Fibroblast of pulmonary artery (primary cell): ENCODE measurements around the gene SRPX.

Experiments used
- DNase-seq: peaks from one replicate; pipeline ENCODE4 v3.0.0-alpha.2; 2010; ENCODE audit warnings: low read depth
- H3K4me3 ChIP-seq: replicated peaks from 2 replicates; pipeline ENCODE4 v1.5.1; 2011; ENCODE audit warnings: low read depth, mild to moderate bottlenecking, control low read depth, low read length, moderate library complexity
- CTCF ChIP-seq: IDR thresholded peaks from 2 replicates; pipeline ENCODE4 v1.5.1; 2011; ENCODE audit warnings: mild to moderate bottlenecking, control low read depth, low read length, inconsistent platforms; ENCODE audit errors: missing control alignments

The SRPX gene

GRCh38 chrX:38149016-38149415 is 71.7 kb downstream of the SRPX start:
- H3K4me3 ChIP-seq = no peak overlapping the region
- TF ChIP-seq CTCF = no peak
- no peak for DNase-seq

GRCh38 chrX:38142610-38143009 is 78.1 kb downstream of the SRPX start:
- DNase-seq = peak; percentile 91
- no peak for TF ChIP-seq CTCF
- H3K4me3 ChIP-seq = no peak overlapping the region

- DNase-seq = no peak
- TF ChIP-seq CTCF = no peak
- no peak overlapping the region for H3K4me3 ChIP-seq
Measured at GRCh38 chrX:38138900-38139299, 81.8 kb downstream of the SRPX start.

- DNase-seq = no peak
- TF ChIP-seq CTCF = no peak
- no peak overlapping the region for H3K4me3 ChIP-seq
Measured at GRCh38 chrX:38138157-38138891, 82.3 kb downstream of the SRPX start.

GRCh38 chrX:38129366-38129765 is 91.3 kb downstream of the SRPX start:
- no peak for DNase-seq
- TF ChIP-seq CTCF = no peak
- H3K4me3 ChIP-seq = no peak overlapping the region

GRCh38 chrX:38127961-38128360 is 92.7 kb downstream of the SRPX start:
- no peak for DNase-seq
- no peak for TF ChIP-seq CTCF
- H3K4me3 ChIP-seq = no peak overlapping the region

- H3K4me3 ChIP-seq = no peak overlapping the region
- no peak for TF ChIP-seq CTCF
- no peak for DNase-seq
Measured at GRCh38 chrX:38126179-38126578, 94.5 kb downstream of the SRPX start.
